Measurements from ENCODE around the gene HSDL2. TPM values are rescaled to one million over a fixed set of nuclear protein-coding genes. Genes with fewer than 3 reads are reported as not detected.

HSDL2 gene
- total RNA-seq, 1 donor from 2014 or later: 20.9 TPM

GRCh38 chr9:112333639-112334431, 46.1 kb upstream of the HSDL2 start:
- DNase-seq (ENCODE audit: low read depth, low spot score): peak; percentile 92
- H3K4me1 Mint-ChIP-seq: peaks cover 25% of the 10 kb centered on the region
- H3K36me3 Mint-ChIP-seq (ENCODE audit: low read depth): no peaks in the 10 kb centered on the region
- peak overlapping the region; percentile 97 for H3K4me3 Mint-ChIP-seq
- TF ChIP-seq, protein P1, sequence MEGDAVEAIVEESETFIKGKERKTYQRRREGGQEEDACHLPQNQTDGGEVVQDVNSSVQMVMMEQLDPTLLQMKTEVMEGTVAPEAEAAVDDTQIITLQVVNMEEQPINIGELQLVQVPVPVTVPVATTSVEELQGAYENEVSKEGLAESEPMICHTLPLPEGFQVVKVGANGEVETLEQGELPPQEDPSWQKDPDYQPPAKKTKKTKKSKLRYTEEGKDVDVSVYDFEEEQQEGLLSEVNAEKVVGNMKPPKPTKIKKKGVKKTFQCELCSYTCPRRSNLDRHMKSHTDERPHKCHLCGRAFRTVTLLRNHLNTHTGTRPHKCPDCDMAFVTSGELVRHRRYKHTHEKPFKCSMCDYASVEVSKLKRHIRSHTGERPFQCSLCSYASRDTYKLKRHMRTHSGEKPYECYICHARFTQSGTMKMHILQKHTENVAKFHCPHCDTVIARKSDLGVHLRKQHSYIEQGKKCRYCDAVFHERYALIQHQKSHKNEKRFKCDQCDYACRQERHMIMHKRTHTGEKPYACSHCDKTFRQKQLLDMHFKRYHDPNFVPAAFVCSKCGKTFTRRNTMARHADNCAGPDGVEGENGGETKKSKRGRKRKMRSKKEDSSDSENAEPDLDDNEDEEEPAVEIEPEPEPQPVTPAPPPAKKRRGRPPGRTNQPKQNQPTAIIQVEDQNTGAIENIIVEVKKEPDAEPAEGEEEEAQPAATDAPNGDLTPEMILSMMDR (conservative IDR thresholded peaks at IDR 0.05): peak; percentile 66
- peak overlapping the region; percentile 98 for H3K27ac Mint-ChIP-seq (ENCODE audit: unreplicated experiment)
- H3K9me3 Mint-ChIP-seq: no peaks in the 10 kb centered on the region
- peaks cover 10% of the 10 kb centered on the region for H3K27me3 Mint-ChIP-seq (ENCODE audit: low read depth)

DNA sequence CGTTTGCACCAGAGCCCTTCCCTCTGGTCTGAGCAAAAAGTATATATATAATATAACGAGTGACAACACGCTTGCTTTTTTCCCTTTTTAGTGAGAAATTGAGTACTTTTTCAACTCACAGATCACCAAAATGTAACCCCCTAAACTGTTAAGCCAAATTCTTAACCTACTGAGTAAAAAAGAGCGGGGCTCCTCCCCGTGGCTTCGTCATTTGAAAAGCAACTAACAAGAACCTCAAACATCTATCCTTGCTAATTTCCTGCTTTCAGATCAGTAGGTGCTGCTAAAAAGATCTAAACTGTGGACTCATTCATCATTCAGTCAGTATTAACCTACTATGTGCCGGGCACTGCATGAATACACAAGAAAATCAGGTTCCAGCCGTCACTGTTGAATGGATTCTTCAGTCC, 45.5 kb upstream of the HSDL2 start:
- Mint-ChIP-seq H3K4me1 (peaks cover 25% of the 10 kb centered on the region), H3K36me3 (ENCODE audit: low read depth) (no peaks in the 10 kb centered on the region), H3K27me3 (ENCODE audit: low read depth) (peaks cover 10% of the 10 kb centered on the region), H3K9me3 (no peaks in the 10 kb centered on the region), H3K4me3 (peak overlapping the region; percentile 97), H3K27ac (ENCODE audit: unreplicated experiment) (peak overlapping the region; percentile 4)
- TF ChIP-seq, protein P1 (conservative IDR thresholded peaks at IDR 0.05): no peak
- DNase-seq (ENCODE audit: low read depth, low spot score): no peak

DNA sequence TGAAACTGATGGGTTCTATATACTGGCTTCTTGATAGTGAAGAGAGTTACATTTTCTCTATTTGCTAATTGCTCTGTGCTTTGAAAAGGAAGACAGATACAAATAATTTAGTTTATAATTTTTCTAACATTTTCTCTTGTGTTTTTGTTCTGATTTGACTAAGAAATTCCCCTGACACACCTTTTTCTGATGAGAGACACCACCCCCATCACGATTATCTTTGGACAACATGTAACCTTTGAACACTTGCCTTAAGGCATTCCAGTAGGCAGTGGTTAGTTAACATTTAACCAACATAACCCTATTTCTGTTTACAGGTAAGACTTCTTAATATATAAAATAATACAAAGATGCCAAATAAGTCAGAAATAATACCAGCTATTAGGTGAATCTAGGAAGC, 42.4 kb upstream of the HSDL2 start:
- TF ChIP-seq, protein P1 (conservative IDR thresholded peaks at IDR 0.05): no peak
- no peaks in the 10 kb centered on the region for H3K9me3 Mint-ChIP-seq
- H3K27me3 Mint-ChIP-seq (ENCODE audit: low read depth): no peaks in the 10 kb centered on the region
- H3K4me3 Mint-ChIP-seq: no peak overlapping the region
- DNase-seq (ENCODE audit: low read depth, low spot score): no peak
- no peak overlapping the region for H3K27ac Mint-ChIP-seq (ENCODE audit: unreplicated experiment)
- peaks cover 9% of the 10 kb centered on the region for H3K4me1 Mint-ChIP-seq
- no peaks in the 10 kb centered on the region for H3K36me3 Mint-ChIP-seq (ENCODE audit: low read depth)

- DNase-seq (ENCODE audit: low read depth, low spot score): no peak
- H3K9me3 Mint-ChIP-seq: no peaks in the 10 kb centered on the region
- H3K4me3 Mint-ChIP-seq: no peak overlapping the region
- H3K27me3 Mint-ChIP-seq (ENCODE audit: low read depth): no peaks in the 10 kb centered on the region
- no peak overlapping the region for H3K27ac Mint-ChIP-seq (ENCODE audit: unreplicated experiment)
- TF ChIP-seq, protein P1 (conservative IDR thresholded peaks at IDR 0.05): no peak
- H3K36me3 Mint-ChIP-seq (ENCODE audit: low read depth): no peaks in the 10 kb centered on the region
- H3K4me1 Mint-ChIP-seq: peaks cover 9% of the 10 kb centered on the region
Measured at GRCh38 chr9:112338561-112338960, 41.3 kb upstream of the HSDL2 start.

DNA sequence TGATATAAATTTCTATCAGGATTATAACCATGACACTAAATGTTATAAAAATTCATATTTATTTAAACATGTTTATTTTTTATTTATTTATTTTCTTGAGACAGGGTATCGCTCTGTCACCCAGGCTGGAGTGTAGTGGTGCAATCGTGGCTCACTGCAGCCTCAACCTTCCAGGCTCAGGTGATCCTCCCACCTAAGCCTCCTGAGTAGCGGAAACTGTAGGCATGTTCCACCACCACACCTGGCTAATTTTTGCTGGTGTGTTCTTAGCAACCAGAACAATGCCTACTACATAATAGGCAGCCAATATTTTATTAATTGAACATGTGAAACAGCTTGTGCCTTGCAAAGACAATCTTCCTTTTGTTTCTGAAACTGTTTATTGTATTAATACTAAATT, 40.0 kb upstream of the HSDL2 start:
- H3K4me3 Mint-ChIP-seq: no peak overlapping the region
- TF ChIP-seq, protein P1 (conservative IDR thresholded peaks at IDR 0.05): no peak
- H3K4me1 Mint-ChIP-seq: no peaks in the 10 kb centered on the region

More for the DNA sequence above, 40.0 kb upstream of the HSDL2 start:
- H3K36me3 Mint-ChIP-seq (ENCODE audit: low read depth): no peaks in the 10 kb centered on the region
- H3K9me3 Mint-ChIP-seq: no peaks in the 10 kb centered on the region
- DNase-seq (ENCODE audit: low read depth, low spot score): no peak
- H3K27ac Mint-ChIP-seq (ENCODE audit: unreplicated experiment): no peak overlapping the region
- H3K27me3 Mint-ChIP-seq (ENCODE audit: low read depth): no peaks in the 10 kb centered on the region

Data from neural crest cell (in vitro differentiated cells).